Duodenal mucosa (tissue), 2 donors: ENCODE data around the gene C10orf90.

Experiments
- H3K27ac ChIP-seq: one replicate; pipeline ENCODE4 v1.7.0; 2013; ENCODE audit warnings: low read depth, low read length
- H3K27me3 ChIP-seq, 2 donors: one replicate each; pipeline ENCODE4 v1.7.0; 2013; ENCODE audit warnings: low read length in 2 of 2, control low read depth in 1 of 2; ENCODE audit not compliant: insufficient read depth in 2 of 2, control insufficient read depth in 1 of 2
- H3K36me3 ChIP-seq, 2 donors: one replicate each; pipeline ENCODE4 v1.7.0; 2013; ENCODE audit warnings: low read length in 2 of 2, control low read depth in 1 of 2; ENCODE audit not compliant: insufficient read depth in 2 of 2, control insufficient read depth in 1 of 2
- H3K4me1 ChIP-seq, 2 donors: one replicate each; pipeline ENCODE4 v1.7.0; 2013; ENCODE audit warnings: low read length in 2 of 2, control low read depth in 1 of 2; ENCODE audit not compliant: insufficient read depth in 2 of 2, control insufficient read depth in 1 of 2
- H3K4me3 ChIP-seq, 2 donors: one replicate each; pipeline ENCODE4 v1.7.0; 2013; ENCODE audit warnings: low read length in 2 of 2, low read depth in 1 of 2
- H3K9ac ChIP-seq, 2 donors: one replicate each; pipeline ENCODE4 v1.7.0; 2013; ENCODE audit warnings: low read length in 2 of 2, low read depth in 1 of 2
- H3K9me3 ChIP-seq, 2 donors: one replicate each; pipeline ENCODE4 v1.7.0; 2013; ENCODE audit warnings: low read length in 2 of 2, control low read depth in 1 of 2; ENCODE audit not compliant: control insufficient read depth in 1 of 2

C10orf90 gene

GRCh38 chr10:126400641-126401040 is 269.9 kb downstream of the C10orf90 start:
- Histone ChIP-seq H3K4me1 (no peaks in the 10 kb centered on the region), H3K9me3 (no peaks in the 10 kb centered on the region), H3K36me3 (no peaks in the 10 kb centered on the region), H3K27me3 (no peaks in the 10 kb centered on the region), H3K9ac (no peak overlapping the region), H3K27ac (no peak overlapping the region), H3K4me3 (no peak overlapping the region)

DNA sequence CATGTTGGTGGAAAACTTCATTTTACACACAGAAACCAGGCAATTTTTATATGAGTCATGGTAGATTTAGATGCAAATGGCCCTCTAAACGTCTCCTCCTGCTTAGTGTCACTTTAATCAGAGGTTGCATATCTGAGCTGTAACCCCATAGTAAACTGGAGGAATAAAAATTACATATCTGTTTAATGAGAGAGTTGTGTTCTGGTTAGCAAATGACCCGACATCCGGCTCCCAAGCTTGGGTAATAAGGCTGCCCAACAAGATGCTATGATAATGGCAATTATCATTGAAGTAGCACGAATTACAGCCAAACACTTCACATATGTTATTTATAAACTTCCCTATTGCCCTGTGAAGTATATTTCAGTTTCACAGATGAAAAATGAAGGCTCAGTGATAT is 271.6 kb downstream of the C10orf90 start:
- no peaks in the 10 kb centered on the region for H3K36me3 ChIP-seq
- H3K27ac ChIP-seq, result no peak overlapping the region
- no peaks in the 10 kb centered on the region for H3K4me1 ChIP-seq
- no peak overlapping the region for H3K4me3 ChIP-seq
- no peaks in the 10 kb centered on the region for H3K9me3 ChIP-seq
- H3K27me3 ChIP-seq, result no peaks in the 10 kb centered on the region
- no peak overlapping the region for H3K9ac ChIP-seq

DNA sequence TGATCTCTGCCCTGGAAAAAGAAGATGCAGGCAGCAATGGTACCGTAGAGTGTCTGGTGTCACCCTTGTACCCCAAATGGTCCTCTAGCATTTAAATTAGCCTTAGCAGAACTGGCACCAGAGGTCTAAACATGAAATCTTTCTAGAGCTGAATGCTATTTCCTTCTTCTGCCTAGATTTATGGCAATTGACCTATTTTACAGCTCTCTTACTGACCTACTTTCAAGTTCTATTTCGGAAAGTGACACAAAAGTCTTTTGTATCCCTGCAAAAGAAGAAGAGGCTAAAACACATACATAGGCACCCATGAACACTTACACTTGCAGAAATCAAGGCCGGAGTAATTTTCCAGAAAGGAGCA is 272.1 kb downstream of the C10orf90 start:
- no peak overlapping the region for H3K4me3 ChIP-seq
- H3K27ac ChIP-seq, result no peak overlapping the region
- no peak overlapping the region for H3K9ac ChIP-seq
- H3K36me3 ChIP-seq, result no peaks in the 10 kb centered on the region
- no peaks in the 10 kb centered on the region for H3K4me1 ChIP-seq
- H3K27me3 ChIP-seq, result no peaks in the 10 kb centered on the region
- H3K9me3 ChIP-seq, result no peaks in the 10 kb centered on the region

- Histone ChIP-seq H3K27me3 (no peaks in the 10 kb centered on the region), H3K4me1 (no peaks in the 10 kb centered on the region), H3K9me3 (no peaks in the 10 kb centered on the region), H3K4me3 (no peak overlapping the region), H3K27ac (no peak overlapping the region), H3K36me3 (no peaks in the 10 kb centered on the region), H3K9ac (no peak overlapping the region)
These were observed 272.7 kb downstream of the C10orf90 start for GRCh38 chr10:126397640-126398382.

DNA sequence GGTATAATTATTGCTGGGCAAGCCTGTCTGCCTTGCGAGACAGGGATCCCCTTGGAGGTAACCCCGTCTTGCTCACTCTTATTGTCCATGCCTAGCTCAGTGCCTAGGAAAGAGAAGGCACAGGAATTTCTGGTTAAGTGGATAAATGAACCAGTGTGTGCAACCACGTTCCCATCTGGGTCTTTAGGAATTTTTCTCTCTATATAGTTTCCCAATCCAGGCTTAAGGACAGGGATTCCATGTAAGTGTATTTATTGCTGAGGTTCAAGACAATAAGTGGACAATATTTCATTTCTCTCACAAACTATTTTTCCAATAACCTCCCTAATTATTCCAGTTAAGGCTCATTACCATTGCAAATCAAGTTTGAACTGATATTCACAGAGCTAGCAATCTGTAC is 273.3 kb downstream of the C10orf90 start:
- no peaks in the 10 kb centered on the region for H3K27me3 ChIP-seq
- H3K27ac ChIP-seq, result no peak overlapping the region
- H3K9ac ChIP-seq, result no peak overlapping the region
- no peaks in the 10 kb centered on the region for H3K9me3 ChIP-seq
- no peaks in the 10 kb centered on the region for H3K4me1 ChIP-seq
- H3K4me3 ChIP-seq, result no peak overlapping the region
- H3K36me3 ChIP-seq, result no peaks in the 10 kb centered on the region

GRCh38 chr10:126394948-126395347 is 275.5 kb downstream of the C10orf90 start:
- no peak overlapping the region for H3K27ac ChIP-seq
- no peaks in the 10 kb centered on the region for H3K9me3 ChIP-seq
- no peaks in the 10 kb centered on the region for H3K36me3 ChIP-seq
- H3K9ac ChIP-seq, result no peak overlapping the region
- no peak overlapping the region for H3K4me3 ChIP-seq
- no peaks in the 10 kb centered on the region for H3K27me3 ChIP-seq
- H3K4me1 ChIP-seq, result no peaks in the 10 kb centered on the region

GRCh38 chr10:126393076-126393475 is 277.4 kb downstream of the C10orf90 start:
- Histone ChIP-seq H3K4me3 (no peak overlapping the region), H3K27me3 (no peaks in the 10 kb centered on the region), H3K9me3 (no peaks in the 10 kb centered on the region), H3K36me3 (no peaks in the 10 kb centered on the region), H3K4me1 (no peaks in the 10 kb centered on the region), H3K27ac (no peak overlapping the region), H3K9ac (no peak overlapping the region)

GRCh38 chr10:126392469-126392868 is 278.0 kb downstream of the C10orf90 start:
- no peak overlapping the region for H3K27ac ChIP-seq
- H3K4me3 ChIP-seq, result no peak overlapping the region
- no peaks in the 10 kb centered on the region for H3K9me3 ChIP-seq
- H3K36me3 ChIP-seq, result no peaks in the 10 kb centered on the region
- no peak overlapping the region for H3K9ac ChIP-seq
- H3K4me1 ChIP-seq, result no peaks in the 10 kb centered on the region
- H3K27me3 ChIP-seq, result peaks cover 2% of the 10 kb centered on the region in 2 donors

- Histone ChIP-seq H3K9me3 (no peaks in the 10 kb centered on the region), H3K36me3 (no peaks in the 10 kb centered on the region), H3K4me1 (no peaks in the 10 kb centered on the region), H3K27me3 (peaks cover 6% of the 10 kb centered on the region in 2 donors), H3K27ac (no peak overlapping the region), H3K9ac (no peak overlapping the region), H3K4me3 (no peak overlapping the region)
These were observed 278.4 kb downstream of the C10orf90 start for GRCh38 chr10:126392068-126392467.

GRCh38 chr10:126391192-126391885 is 279.2 kb downstream of the C10orf90 start:
- Histone ChIP-seq H3K4me1 (no peaks in the 10 kb centered on the region), H3K9me3 (no peaks in the 10 kb centered on the region), H3K36me3 (no peaks in the 10 kb centered on the region), H3K4me3 (no peak overlapping the region), H3K27ac (no peak overlapping the region), H3K27me3 (peaks cover 6 to 12% of the 10 kb centered on the region in 2 donors), H3K9ac (no peak overlapping the region)
